ENCODE data around the gene MTMR3.

Gene MTMR3

GRCh38 chr22:29917052-29917902 lies 34.3 kb downstream of the MTMR3 start:
- DNase-seq = no peak

- DNase-seq = no peak
Observed at GRCh38 chr22:29925402-29925801, 42.4 kb downstream of the MTMR3 start.

GRCh38 chr22:29926057-29926456 lies 43.1 kb downstream of the MTMR3 start:
- no peak for DNase-seq

- no peak for DNase-seq
Observed at GRCh38 chr22:29932136-29932535, 49.2 kb downstream of the MTMR3 start.

- DNase-seq = no peak
Observed at GRCh38 chr22:29933619-29934018, 50.6 kb downstream of the MTMR3 start.

GRCh38 chr22:29934596-29934995 lies 51.6 kb downstream of the MTMR3 start:
- no peak for DNase-seq

GRCh38 chr22:29936186-29936585 lies 53.2 kb downstream of the MTMR3 start:
- no peak for DNase-seq

GRCh38 chr22:29937940-29938693 lies 55.1 kb downstream of the MTMR3 start:
- DNase-seq = no peak

GRCh38 chr22:29940526-29940925 lies 57.6 kb downstream of the MTMR3 start:
- no peak for DNase-seq

- DNase-seq = no peak
Observed at GRCh38 chr22:29944339-29944738, 61.4 kb downstream of the MTMR3 start.

GRCh38 chr22:29945435-29945834 lies 62.5 kb downstream of the MTMR3 start:
- DNase-seq = no peak

- DNase-seq = no peak
Observed at GRCh38 chr22:29946220-29946619, 63.2 kb downstream of the MTMR3 start.

GRCh38 chr22:29947410-29948384 lies 64.7 kb downstream of the MTMR3 start:
- no peak for DNase-seq

- DNase-seq = no peak
Observed at GRCh38 chr22:29948385-29948769, 65.4 kb downstream of the MTMR3 start.

- DNase-seq = no peak
Observed at GRCh38 chr22:29949872-29950271, 66.9 kb downstream of the MTMR3 start.

GRCh38 chr22:29951791-29952413 lies 68.9 kb downstream of the MTMR3 start:
- DNase-seq = no peak

- DNase-seq = no peak
Observed at GRCh38 chr22:29954203-29954855, 71.4 kb downstream of the MTMR3 start.

- DNase-seq = no peak
Observed at GRCh38 chr22:29956680-29957079, 73.7 kb downstream of the MTMR3 start.

- DNase-seq = no peak
Observed at GRCh38 chr22:29958170-29958569, 75.2 kb downstream of the MTMR3 start.

- DNase-seq = no peak
Observed at GRCh38 chr22:29964776-29965175, 81.8 kb downstream of the MTMR3 start.

- no peak for DNase-seq
Observed at GRCh38 chr22:29967461-29967860, 84.5 kb downstream of the MTMR3 start.

- no peak for DNase-seq
Observed at GRCh38 chr22:29971607-29972006, 88.6 kb downstream of the MTMR3 start.

Data from COR-L47 (cell line).